ENCODE results near the gene PKNOX2. TPM values are rescaled to one million over a fixed set of nuclear protein-coding genes. Genes with fewer than 3 reads are reported as not detected.

The PKNOX2 gene
- total and polyA plus RNA-seq, 4 experiments from 2014 or later, result not detected

DNA sequence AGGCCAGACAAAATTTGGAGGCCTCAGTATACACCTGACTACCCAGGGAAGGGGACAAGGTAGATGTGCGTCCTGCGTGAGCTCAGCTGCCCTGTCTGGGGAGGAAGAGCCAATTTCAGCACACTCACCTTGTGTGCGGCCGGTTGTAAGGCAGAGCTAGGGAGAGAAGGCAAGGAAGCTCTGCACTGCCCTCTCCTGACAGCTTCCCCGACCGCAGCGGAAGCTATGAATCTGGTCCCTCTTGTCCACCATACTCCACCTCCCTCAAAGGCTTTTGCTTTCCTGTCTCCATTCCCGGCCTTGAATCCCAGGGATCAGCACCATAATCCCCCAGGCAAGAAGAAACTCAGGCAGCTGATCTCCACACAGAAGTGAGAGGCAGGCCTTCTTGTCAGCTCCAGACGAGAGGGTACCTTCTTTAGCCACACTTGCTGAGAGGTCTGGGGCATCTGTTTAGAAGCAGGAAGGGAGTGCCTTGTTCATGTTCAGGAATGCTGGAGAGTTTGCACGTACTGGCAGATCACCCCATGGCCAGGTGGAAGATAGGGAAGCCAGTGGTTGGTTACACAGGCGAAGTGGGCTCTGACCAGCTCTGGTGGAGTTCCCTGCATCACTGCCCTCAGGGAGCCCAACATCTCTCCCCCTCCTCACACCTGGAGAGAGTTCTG lies 269.0 kb downstream of the PKNOX2 start:
- Histone ChIP-seq H3K9me3 (ENCODE audit: control insufficient read depth in 1 of 2, low read length in 2 of 2) (no peaks in the 10 kb centered on the region), H3K27ac (ENCODE audit: low read depth, low read length) (no peak overlapping the region), H3K4me1 (ENCODE audit: insufficient read depth, low read length) (no peaks in the 10 kb centered on the region), H3K36me3 (ENCODE audit: insufficient read depth, low read length) (no peaks in the 10 kb centered on the region), H3K27me3 (ENCODE audit: insufficient read depth, low read length) (peaks cover 3% of the 10 kb centered on the region), H3K4me3 (ENCODE audit: low read length in 2 of 2) (no peak overlapping the region)
- Mint-ChIP-seq H3K4me3 (no peak overlapping the region), H3K27ac (no peak overlapping the region), H3K4me1 (peaks cover 0 to 5% (median 3%) of the 10 kb centered on the region in 4 donors), H3K9me3 (peaks cover 0 to 4% (median 0%) of the 10 kb centered on the region in 8 donors), H3K27me3 (peaks cover 16 to 21% of the 10 kb centered on the region in 2 donors), H3K36me3 (no peaks in the 10 kb centered on the region)
- ChIA-PET CTCF (ENCODE audit: partially characterized antibody) (interaction anchor here (0.5 to 1.5 kb wide), 3 partner anchors 10 to 139 kb away, joined by 3 to 4 read pairs (median 3); no protein-coding TSS in a partner anchor), POLR2A (ENCODE audit: partially characterized antibody) (no interaction called here)
- no peak for DNase-seq
- intact Hi-C loops (cut with micrococcal nuclease), result no loop called here

DNA sequence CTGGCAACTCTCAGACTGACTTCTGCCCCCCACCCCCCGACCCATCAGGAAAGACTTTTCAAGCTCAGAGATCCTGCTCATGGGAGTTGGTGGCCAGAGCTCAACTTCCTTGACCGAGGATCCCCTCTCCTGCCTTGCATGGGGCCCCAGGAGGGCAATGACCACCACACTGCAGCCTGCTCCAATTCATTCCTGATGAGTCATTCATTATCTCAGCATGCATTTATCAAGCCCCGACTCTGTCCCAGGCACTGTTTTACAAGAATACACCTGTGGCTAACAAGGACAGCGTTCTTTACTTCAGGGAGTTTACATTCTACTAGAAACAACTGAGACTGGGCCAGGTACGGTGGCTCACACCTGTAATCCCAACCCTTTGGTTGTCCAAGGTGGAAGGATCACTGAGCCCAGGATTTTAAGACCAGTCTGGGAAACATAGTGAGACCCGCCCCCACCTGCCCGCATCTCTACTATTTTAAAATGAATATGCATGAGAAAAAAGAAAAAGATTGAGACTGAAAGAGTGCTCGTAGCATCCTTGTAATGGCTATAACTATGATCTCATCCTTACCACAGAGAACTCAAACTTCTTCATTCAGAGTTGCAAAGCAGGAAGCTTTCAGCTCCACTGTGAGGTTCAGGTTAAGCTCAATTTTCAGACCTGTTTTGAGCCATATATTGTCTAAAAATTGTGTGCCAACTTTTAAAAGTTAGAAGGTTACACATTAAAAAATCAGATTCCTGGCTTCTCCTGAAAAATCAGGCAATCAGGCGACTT lies 271.1 kb downstream of the PKNOX2 start:
- Mint-ChIP-seq H3K4me1 (peaks cover 0 to 5% (median 2%) of the 10 kb centered on the region in 4 donors), H3K27ac (no peak overlapping the region), H3K27me3 (peaks cover 18 to 29% of the 10 kb centered on the region in 2 donors), H3K9me3 (no peaks in the 10 kb centered on the region), H3K4me3 (no peak overlapping the region), H3K36me3 (no peaks in the 10 kb centered on the region)
- Histone ChIP-seq H3K4me3 (ENCODE audit: low read length in 2 of 2) (no peak overlapping the region), H3K9me3 (ENCODE audit: control insufficient read depth in 1 of 2, low read length in 2 of 2) (no peaks in the 10 kb centered on the region), H3K27ac (ENCODE audit: low read depth, low read length) (no peak overlapping the region), H3K4me1 (ENCODE audit: insufficient read depth, low read length) (no peaks in the 10 kb centered on the region), H3K27me3 (ENCODE audit: insufficient read depth, low read length) (peaks cover 3% of the 10 kb centered on the region), H3K36me3 (ENCODE audit: insufficient read depth, low read length) (no peaks in the 10 kb centered on the region)
- no peak for DNase-seq
- CTCF ChIA-PET (ENCODE audit: partially characterized antibody), result interaction anchor here (1.3 to 2.2 kb wide), 2 partner anchors 12 to 16 kb away, joined by 4 to 12 read pairs; no protein-coding TSS in a partner anchor
- POLR2A ChIA-PET (ENCODE audit: partially characterized antibody), result no interaction called here
- intact Hi-C loops (cut with micrococcal nuclease), result no loop called here

DNA sequence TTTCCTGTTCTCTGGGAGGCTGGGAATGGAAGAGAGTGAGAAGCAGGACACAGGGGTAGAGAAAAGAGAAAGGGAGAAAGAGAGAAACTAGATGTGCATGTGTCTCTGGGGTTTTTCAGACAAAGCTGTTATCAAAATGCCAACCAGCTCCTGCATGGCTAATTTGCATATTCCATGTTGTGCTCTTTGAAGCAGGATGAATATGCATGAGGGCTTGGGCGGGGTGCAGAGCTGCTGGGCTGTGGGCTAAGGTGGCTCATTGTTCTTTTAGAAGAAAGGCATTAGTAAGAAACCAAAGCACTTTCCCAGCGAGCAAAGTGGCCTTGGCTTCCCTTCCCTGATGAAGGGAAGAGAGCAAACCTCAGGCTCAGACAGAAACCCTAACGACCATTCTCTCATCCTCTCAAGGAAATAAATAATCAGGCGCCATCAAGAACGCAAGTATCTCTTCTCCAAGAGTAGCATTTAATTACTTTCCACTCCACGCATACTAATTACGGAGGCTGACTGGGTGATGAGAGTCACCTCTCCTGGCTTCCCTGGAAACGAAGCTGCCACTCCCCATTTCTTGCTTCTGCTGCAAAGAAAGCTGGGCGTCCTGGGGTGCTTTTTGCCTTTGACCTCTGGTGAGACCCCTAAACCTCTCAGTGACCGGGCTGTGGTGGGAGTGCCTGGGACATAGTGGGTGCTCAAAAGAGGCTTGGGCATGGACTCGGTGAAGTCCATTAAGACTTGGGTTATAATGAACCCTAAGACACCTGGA lies 277.3 kb downstream of the PKNOX2 start:
- Mint-ChIP-seq H3K9me3 (peaks cover 0 to 4% (median 0%) of the 10 kb centered on the region in 8 donors), H3K4me3 (no peak overlapping the region), H3K36me3 (no peaks in the 10 kb centered on the region), H3K4me1 (no peaks in the 10 kb centered on the region), H3K27ac (peak overlapping the region in 2 of 7 donors; percentile 23 to 24), H3K27me3 (peaks cover 24 to 38% of the 10 kb centered on the region in 2 donors)
- POLR2A ChIA-PET (ENCODE audit: partially characterized antibody), result no interaction called here
- DNase-seq, result no peak
- CTCF ChIA-PET (ENCODE audit: partially characterized antibody), result no interaction called here
- Histone ChIP-seq H3K9me3 (ENCODE audit: control insufficient read depth in 1 of 2, low read length in 2 of 2) (no peaks in the 10 kb centered on the region), H3K4me1 (ENCODE audit: insufficient read depth, low read length) (no peaks in the 10 kb centered on the region), H3K36me3 (ENCODE audit: insufficient read depth, low read length) (no peaks in the 10 kb centered on the region), H3K27me3 (ENCODE audit: insufficient read depth, low read length) (peaks cover 3% of the 10 kb centered on the region), H3K4me3 (ENCODE audit: low read length in 2 of 2) (no peak overlapping the region), H3K27ac (ENCODE audit: low read depth, low read length) (no peak overlapping the region)
- intact Hi-C loops (cut with micrococcal nuclease), result no loop called here

DNA sequence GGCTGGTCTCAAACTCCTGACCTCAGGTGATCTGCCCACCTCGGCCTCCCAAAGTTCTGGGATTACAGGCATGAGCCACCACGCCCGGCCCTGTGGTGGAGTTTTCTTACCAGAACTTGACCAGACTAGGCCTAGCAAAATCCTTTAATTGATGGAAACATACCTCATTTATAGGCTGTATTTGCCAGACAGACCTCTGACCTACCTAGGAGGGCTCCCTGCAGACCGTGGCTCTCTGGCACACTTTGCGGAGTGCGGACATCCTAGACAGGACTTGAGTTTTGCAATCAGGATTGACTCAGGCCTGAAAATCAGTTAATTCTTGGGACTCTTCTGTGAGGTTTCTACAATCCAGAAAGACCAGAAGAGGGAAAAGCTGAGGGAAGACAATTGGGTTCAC lies 278.4 kb downstream of the PKNOX2 start:
- no peak for DNase-seq
- POLR2A ChIA-PET (ENCODE audit: partially characterized antibody), result no interaction called here
- peaks cover 21 to 38% of the 10 kb centered on the region in 2 donors for H3K27me3 Mint-ChIP-seq

DNA sequence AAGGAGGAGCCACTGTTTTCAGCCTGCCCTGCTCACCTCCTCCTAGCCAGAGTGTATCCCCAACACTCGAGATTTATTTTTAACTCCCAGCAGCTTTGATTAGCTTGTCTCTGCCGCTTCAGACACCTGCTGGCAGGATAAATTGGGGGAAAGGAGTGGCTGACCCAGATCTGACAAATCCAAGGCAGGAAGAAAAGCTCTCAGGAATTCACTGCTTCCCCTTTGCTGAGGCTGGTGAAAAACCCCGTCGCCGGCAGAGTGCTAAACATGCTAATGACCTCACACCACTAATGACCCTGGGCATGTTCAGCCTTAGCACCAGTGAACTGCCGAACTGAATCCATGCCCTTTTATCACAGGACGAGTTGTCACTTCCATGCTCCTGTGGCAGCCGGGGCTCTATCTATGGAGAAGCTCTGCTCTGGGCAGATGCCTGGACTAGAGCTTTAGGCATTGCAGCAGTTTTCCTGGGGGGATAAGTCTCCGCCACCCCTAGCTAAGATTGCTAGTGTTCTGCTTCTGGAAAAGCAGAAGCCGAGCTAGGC lies 279.3 kb downstream of the PKNOX2 start:
- Histone ChIP-seq H3K27ac (ENCODE audit: low read depth, low read length) (no peak overlapping the region), H3K4me3 (ENCODE audit: low read length in 2 of 2) (no peak overlapping the region), H3K27me3 (ENCODE audit: insufficient read depth, low read length) (peaks cover 3% of the 10 kb centered on the region), H3K4me1 (ENCODE audit: insufficient read depth, low read length) (no peaks in the 10 kb centered on the region), H3K36me3 (ENCODE audit: insufficient read depth, low read length) (no peaks in the 10 kb centered on the region), H3K9me3 (ENCODE audit: control insufficient read depth in 1 of 2, low read length in 2 of 2) (no peaks in the 10 kb centered on the region)
- intact Hi-C loops (cut with micrococcal nuclease), result no loop called here
- Mint-ChIP-seq H3K27ac (no peak overlapping the region), H3K4me3 (no peak overlapping the region), H3K4me1 (no peaks in the 10 kb centered on the region), H3K9me3 (peaks cover 0 to 4% (median 0%) of the 10 kb centered on the region in 8 donors), H3K27me3 (peaks cover 18 to 30% of the 10 kb centered on the region in 2 donors), H3K36me3 (no peaks in the 10 kb centered on the region)
- POLR2A ChIA-PET (ENCODE audit: partially characterized antibody), result no interaction called here
- DNase-seq, result no peak
- CTCF ChIA-PET (ENCODE audit: partially characterized antibody), result interaction anchor here (1.0 to 1.4 kb wide), 6 partner anchors 7 to 36 kb away, joined by 3 to 5 read pairs (median 3); no protein-coding TSS in a partner anchor

More for the DNA sequence above, 278.4 kb downstream of the PKNOX2 start:
- H3K9me3 Mint-ChIP-seq, result peaks cover 0 to 4% (median 0%) of the 10 kb centered on the region in 8 donors
- Histone ChIP-seq H3K4me1 (ENCODE audit: insufficient read depth, low read length) (no peaks in the 10 kb centered on the region), H3K9me3 (ENCODE audit: control insufficient read depth in 1 of 2, low read length in 2 of 2) (no peaks in the 10 kb centered on the region), H3K27me3 (ENCODE audit: insufficient read depth, low read length) (peaks cover 3% of the 10 kb centered on the region), H3K36me3 (ENCODE audit: insufficient read depth, low read length) (no peaks in the 10 kb centered on the region), H3K4me3 (ENCODE audit: low read length in 2 of 2) (no peak overlapping the region), H3K27ac (ENCODE audit: low read depth, low read length) (no peak overlapping the region)
- no peak overlapping the region for H3K27ac Mint-ChIP-seq
- H3K4me1 Mint-ChIP-seq, result no peaks in the 10 kb centered on the region
- H3K36me3 Mint-ChIP-seq, result no peaks in the 10 kb centered on the region
- CTCF ChIA-PET (ENCODE audit: partially characterized antibody), result interaction anchor here (1.0 to 1.4 kb wide), 6 partner anchors 8 to 35 kb away, joined by 3 to 5 read pairs (median 3); no protein-coding TSS in a partner anchor
- H3K4me3 Mint-ChIP-seq, result no peak overlapping the region
- intact Hi-C loops (cut with micrococcal nuclease), result no loop called here

DNA sequence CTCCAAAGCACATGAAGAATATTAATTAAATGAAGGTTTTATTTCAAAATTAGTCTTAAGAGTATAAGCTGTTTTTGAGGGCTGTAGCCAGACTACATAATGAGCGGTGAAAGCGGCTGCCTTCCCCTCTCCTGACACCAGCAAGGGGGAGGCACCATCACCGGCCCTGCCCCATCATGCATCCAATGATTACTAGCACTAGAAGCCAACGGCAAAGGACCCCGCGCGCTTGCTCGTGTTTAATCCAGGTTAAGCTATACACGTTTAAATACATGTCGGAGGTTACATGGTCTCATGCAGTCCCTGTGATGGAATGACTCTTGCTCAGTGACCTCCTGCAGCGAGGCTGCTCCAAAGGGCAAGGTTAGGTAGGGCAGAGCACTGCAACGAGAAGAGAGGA lies 281.2 kb downstream of the PKNOX2 start:
- no peaks in the 10 kb centered on the region for H3K4me1 ChIP-seq (ENCODE audit: insufficient read depth, low read length)
- Mint-ChIP-seq H3K9me3 (peaks cover 0 to 4% (median 0%) of the 10 kb centered on the region in 8 donors), H3K27ac (no peak overlapping the region), H3K4me1 (no peaks in the 10 kb centered on the region), H3K36me3 (no peaks in the 10 kb centered on the region), H3K27me3 (peaks cover 18 to 21% of the 10 kb centered on the region in 2 donors), H3K4me3 (no peak overlapping the region)
- POLR2A ChIA-PET (ENCODE audit: partially characterized antibody), result no interaction called here
- no peaks in the 10 kb centered on the region for H3K9me3 ChIP-seq (ENCODE audit: control insufficient read depth in 1 of 2, low read length in 2 of 2)
- no peak overlapping the region for H3K4me3 ChIP-seq (ENCODE audit: low read length in 2 of 2)
- H3K27me3 ChIP-seq (ENCODE audit: insufficient read depth, low read length), result peaks cover 3% of the 10 kb centered on the region
- intact Hi-C loops (cut with micrococcal nuclease), result no loop called here
- DNase-seq, result no peak
- H3K36me3 ChIP-seq (ENCODE audit: insufficient read depth, low read length), result no peaks in the 10 kb centered on the region
- no peak overlapping the region for H3K27ac ChIP-seq (ENCODE audit: low read depth, low read length)
- CTCF ChIA-PET (ENCODE audit: partially characterized antibody), result no interaction called here

Measured in CD4-positive, alpha-beta memory T cell (primary cell).